ENCODE data around the gene RBM44. TPM values are rescaled to one million over a fixed set of nuclear protein-coding genes. Genes with fewer than 3 reads are reported as not detected.

RBM44 gene
- polyA plus RNA-seq, 1 donor from 2014 or later, result 2.5 TPM

- Histone ChIP-seq H3K9me2 (ENCODE audit: insufficient read depth, low read length) (no peaks in the 10 kb centered on the region), H3K27ac (ENCODE audit: low read length) (no peak overlapping the region), H3K36me3 (ENCODE audit: insufficient read depth, low read length) (no peaks in the 10 kb centered on the region), H3K9ac (ENCODE audit: low read length) (no peak overlapping the region), H3K27me3 (ENCODE audit: insufficient read depth, low read depth, low read length) (no peaks in the 10 kb centered on the region), H3K4me2 (ENCODE audit: low read length) (no peak overlapping the region), H3K4me3 (ENCODE audit: low read length) (no peak overlapping the region), H4K20me1 (ENCODE audit: insufficient read depth) (no peaks in the 10 kb centered on the region), H3K79me2 (replicated peaks; ENCODE audit: insufficient read depth, low read length) (no peaks in the 10 kb centered on the region), H2AFZ (ENCODE audit: low read depth, low read length) (no peak overlapping the region), H3K9me3 (ENCODE audit: low read length) (peaks cover 6% of the 10 kb centered on the region), H3F3A (ENCODE audit: insufficient read depth, low read length, poor library complexity, severe bottlenecking) (no peaks in the 10 kb centered on the region)
- TF ChIP-seq SMC3 (conservative IDR thresholded peaks at IDR 0.05; ENCODE audit: poor library complexity), result no peak
- TF ChIP-seq POLR2AphosphoS5 (IDR thresholded peaks at IDR 0.05), result no peak
- no peak for TF ChIP-seq EP300 (conservative IDR thresholded peaks at IDR 0.05; ENCODE audit: poor library complexity, severe bottlenecking)
- no peak for TF ChIP-seq TAF1 (IDR thresholded peaks at IDR 0.05; ENCODE audit: low read depth)
- no peak for TF ChIP-seq EZH2 (IDR thresholded peaks at IDR 0.05; ENCODE audit: borderline replicate concordance, insufficient read depth, low read length, poor library complexity, severe bottlenecking)
- TF ChIP-seq, protein P1, sequence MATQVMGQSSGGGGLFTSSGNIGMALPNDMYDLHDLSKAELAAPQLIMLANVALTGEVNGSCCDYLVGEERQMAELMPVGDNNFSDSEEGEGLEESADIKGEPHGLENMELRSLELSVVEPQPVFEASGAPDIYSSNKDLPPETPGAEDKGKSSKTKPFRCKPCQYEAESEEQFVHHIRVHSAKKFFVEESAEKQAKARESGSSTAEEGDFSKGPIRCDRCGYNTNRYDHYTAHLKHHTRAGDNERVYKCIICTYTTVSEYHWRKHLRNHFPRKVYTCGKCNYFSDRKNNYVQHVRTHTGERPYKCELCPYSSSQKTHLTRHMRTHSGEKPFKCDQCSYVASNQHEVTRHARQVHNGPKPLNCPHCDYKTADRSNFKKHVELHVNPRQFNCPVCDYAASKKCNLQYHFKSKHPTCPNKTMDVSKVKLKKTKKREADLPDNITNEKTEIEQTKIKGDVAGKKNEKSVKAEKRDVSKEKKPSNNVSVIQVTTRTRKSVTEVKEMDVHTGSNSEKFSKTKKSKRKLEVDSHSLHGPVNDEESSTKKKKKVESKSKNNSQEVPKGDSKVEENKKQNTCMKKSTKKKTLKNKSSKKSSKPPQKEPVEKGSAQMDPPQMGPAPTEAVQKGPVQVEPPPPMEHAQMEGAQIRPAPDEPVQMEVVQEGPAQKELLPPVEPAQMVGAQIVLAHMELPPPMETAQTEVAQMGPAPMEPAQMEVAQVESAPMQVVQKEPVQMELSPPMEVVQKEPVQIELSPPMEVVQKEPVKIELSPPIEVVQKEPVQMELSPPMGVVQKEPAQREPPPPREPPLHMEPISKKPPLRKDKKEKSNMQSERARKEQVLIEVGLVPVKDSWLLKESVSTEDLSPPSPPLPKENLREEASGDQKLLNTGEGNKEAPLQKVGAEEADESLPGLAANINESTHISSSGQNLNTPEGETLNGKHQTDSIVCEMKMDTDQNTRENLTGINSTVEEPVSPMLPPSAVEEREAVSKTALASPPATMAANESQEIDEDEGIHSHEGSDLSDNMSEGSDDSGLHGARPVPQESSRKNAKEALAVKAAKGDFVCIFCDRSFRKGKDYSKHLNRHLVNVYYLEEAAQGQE (IDR thresholded peaks at IDR 0.05; ENCODE audit: borderline replicate concordance), result no peak
- TF ChIP-seq RAD21 (conservative IDR thresholded peaks at IDR 0.05), result no peak
Measured at GRCh38 chr2:237790353-237790752, 8.2 kb upstream of the RBM44 start.

- Histone ChIP-seq H3K79me2 (replicated peaks; ENCODE audit: insufficient read depth, low read length) (no peaks in the 10 kb centered on the region), H3F3A (ENCODE audit: insufficient read depth, low read length, poor library complexity, severe bottlenecking) (no peaks in the 10 kb centered on the region), H3K27me3 (ENCODE audit: insufficient read depth, low read depth, low read length) (no peaks in the 10 kb centered on the region), H3K4me2 (ENCODE audit: low read length) (no peak overlapping the region), H3K36me3 (ENCODE audit: insufficient read depth, low read length) (no peaks in the 10 kb centered on the region), H3K9me2 (ENCODE audit: insufficient read depth, low read length) (no peaks in the 10 kb centered on the region), H3K4me3 (ENCODE audit: low read length) (no peak overlapping the region), H3K9me3 (ENCODE audit: low read length) (peaks cover 2% of the 10 kb centered on the region), H3K27ac (ENCODE audit: low read length) (no peak overlapping the region), H2AFZ (ENCODE audit: low read depth, low read length) (no peak overlapping the region), H3K9ac (ENCODE audit: low read length) (no peak overlapping the region), H4K20me1 (ENCODE audit: insufficient read depth) (no peaks in the 10 kb centered on the region)
- no peak for TF ChIP-seq RAD21 (conservative IDR thresholded peaks at IDR 0.05)
Measured at GRCh38 chr2:237791977-237792727, 6.4 kb upstream of the RBM44 start.

- Histone ChIP-seq H3K9ac (ENCODE audit: low read length) (no peak overlapping the region), H3F3A (ENCODE audit: insufficient read depth, low read length, poor library complexity, severe bottlenecking) (no peaks in the 10 kb centered on the region), H3K27me3 (ENCODE audit: insufficient read depth, low read depth, low read length) (no peaks in the 10 kb centered on the region), H3K9me2 (ENCODE audit: insufficient read depth, low read length) (no peaks in the 10 kb centered on the region), H3K4me3 (ENCODE audit: low read length) (no peak overlapping the region), H3K9me3 (ENCODE audit: low read length) (no peaks in the 10 kb centered on the region), H3K36me3 (ENCODE audit: insufficient read depth, low read length) (no peaks in the 10 kb centered on the region), H3K4me2 (ENCODE audit: low read length) (no peak overlapping the region), H3K79me2 (replicated peaks; ENCODE audit: insufficient read depth, low read length) (no peaks in the 10 kb centered on the region), H3K27ac (ENCODE audit: low read length) (no peak overlapping the region), H4K20me1 (ENCODE audit: insufficient read depth) (no peaks in the 10 kb centered on the region), H2AFZ (ENCODE audit: low read depth, low read length) (no peak overlapping the region)
- TF ChIP-seq POLR2AphosphoS5 (IDR thresholded peaks at IDR 0.05), result no peak
- TF ChIP-seq, protein P1 (IDR thresholded peaks at IDR 0.05; ENCODE audit: borderline replicate concordance), result no peak
Measured at GRCh38 chr2:237797253-237797652, 1.3 kb upstream of the RBM44 start.

All from neural cell (in vitro differentiated cells).